ENCODE results near the gene GHRHR.

GRCh38 chr7:30916767-30917166 is 47.0 kb upstream of the GHRHR start:
- TF ChIP-seq CTCF (IDR thresholded peaks at IDR 0.05; ENCODE audit: poor library complexity, severe bottlenecking) = no peak
- no peak for TF ChIP-seq RAD21 (conservative IDR thresholded peaks at IDR 0.05)
- TF ChIP-seq EP300 (conservative IDR thresholded peaks at IDR 0.05; ENCODE audit: poor library complexity, severe bottlenecking) = no peak
- TF ChIP-seq EZH2 (IDR thresholded peaks at IDR 0.05; ENCODE audit: borderline replicate concordance, insufficient read depth, low read length, poor library complexity, severe bottlenecking) = no peak
- no peak for TF ChIP-seq SMC3 (conservative IDR thresholded peaks at IDR 0.05; ENCODE audit: poor library complexity)
- no peak for TF ChIP-seq POLR2AphosphoS5 (IDR thresholded peaks at IDR 0.05)
- no peak for TF ChIP-seq TAF1 (IDR thresholded peaks at IDR 0.05; ENCODE audit: low read depth)
- TF ChIP-seq REST (IDR thresholded peaks at IDR 0.05; ENCODE audit: borderline replicate concordance) = no peak

Measured in neural cell (in vitro differentiated cells).